Adrenal gland (tissue), 12 donors: ENCODE data around the gene ADGRF4. TPM values are rescaled to one million over a fixed set of nuclear protein-coding genes. Genes with fewer than 3 reads are reported as not detected.

Experiments used
- DNase-seq, 7 donors: peaks; one replicate each; pipeline ENCODE4 v3.0.0-alpha.2; 2019 to 2020
- H3K27ac ChIP-seq, 5 donors: fragments of 200-600 bp; sonication (generic) in 4 of 5; 1 replicate in 3 of 5; 2 replicates in 2 of 5; pipeline versions ENCODE4 v1.5.1 to v1.8.0; 2016 to 2020; ENCODE audit warnings: mild to moderate bottlenecking in 1 of 5
- H3K27me3 ChIP-seq: fragments of 200-600 bp; 2 replicates; pipeline ENCODE4 v1.8.0; 2021
- H3K36me3 ChIP-seq, 2 donors: fragments of 200-600 bp; replicated peaks in 1 of 2; 1 replicate in 1 of 2; 2 replicates in 1 of 2; pipeline versions ENCODE4 v1.5.1 to v1.8.0; 2018 to 2022
- H3K4me1 ChIP-seq, 2 donors: fragments of 200-600 bp; replicated peaks in 1 of 2; 1 replicate in 1 of 2; 2 replicates in 1 of 2; pipeline versions ENCODE4 v1.5.1 to v1.8.0; 2018 to 2021
- H3K4me3 ChIP-seq, 4 donors: fragments of 200-600 bp; sonication (generic) in 3 of 4; one replicate each; pipeline ENCODE4 v1.5.1; 2016 to 2018
- H3K9me3 ChIP-seq, 3 donors: fragments of 200-600 bp; sonication (generic) in 1 of 3; replicated peaks in 1 of 3; 1 replicate in 2 of 3; 2 replicates in 1 of 3; pipeline versions ENCODE4 v1.5.1 to v1.8.0; 2016 to 2021
- POLR2A ChIP-seq, 2 donors: fragments of 450-650 bp; IDR thresholded peaks; one replicate each; pipeline ENCODE4 v1.6.1; 2017; ENCODE audit warnings: antibody characterized with exemption in 2 of 2, mild to moderate bottlenecking in 2 of 2, moderate library complexity in 1 of 2
- WGBS, 4 donors: extraction: QIAGEN DNeasy Blood & Tissue Kit in 2 of 4; methylation state at CpG; one replicate each; pipeline versions ENCODE4 v1.1.5 to v1.1.7; 2013 to 2017; 5-methylcytosine and 5-hydroxymethylcytosine counted together
- intact Hi-C, 2 donors: fragments of 100-400 bp; cut with DNase I; formaldehyde crosslinking; loops; one replicate each; pipeline versions ENCODE4 v1.14.1 to v1.15.0; 2022 to 2023
- polyA plus RNA-seq, 3 donors: library from polyadenylated mRNA; stranded (reverse); fragments of 200-250 nt in 2 of 3; fragments of 350-450 nt in 1 of 3; fragmentation: Illumina TruSeq in 1 of 3; extraction: RNeasy Lipid Tissue Mini Kit (QIAGEN cat#74804) in 1 of 3; gene quantifications; one replicate each; pipeline ENCODE4 v1.2.3, GENCODE V29; 2013 to 2014
- total RNA-seq, 9 donors: library from RNA; depleted of rRNA in 4 of 9; stranded (reverse); fragments of >200 nt in 4 of 9; fragments of 120-200 nt in 1 of 9; fragmentation: NEBNext Ultra II Directional in 1 of 9; extraction: Animal tissue kit (Norgen Biotek cat#: 25700) in 1 of 9; gene quantifications; one replicate each; pipeline versions ENCODE4 v1.1.0 to v1.2.4, GENCODE V29; 2013 to 2023
- TF ChIP-seq, protein P1 (sequence below), 6 experiments: fragments of 450-650 bp in 4 of 6; fragments of 200-600 bp in 2 of 6; sonication (generic) in 1 of 6; IDR thresholded peaks; 1 replicate in 5 of 6; 2 replicates in 1 of 6; pipeline versions ENCODE4 v1.5.1 to v1.8.0; 2016 to 2021; ENCODE audit warnings: antibody characterized with exemption in 6 of 6, mild to moderate bottlenecking in 2 of 6, moderate library complexity in 1 of 6
- donor health status: healthy with polysubstance abuse.
- donor health status: Bipolar disorder and iron deficiency.
- donor health status: DM: yes; HTN: yes; CAD: no.
- donor health status: DM: no; HTN: no; CAD: no.
- donor health status: DM: no; HTN: no; CAD: no.
- donor health status: DM: yes; HTN: yes; CAD: no.

The ADGRF4 gene
- total and polyA plus RNA-seq, 12 donors: 0.26 to 8.2 (median 0.72) TPM; not detected in 1

DNA sequence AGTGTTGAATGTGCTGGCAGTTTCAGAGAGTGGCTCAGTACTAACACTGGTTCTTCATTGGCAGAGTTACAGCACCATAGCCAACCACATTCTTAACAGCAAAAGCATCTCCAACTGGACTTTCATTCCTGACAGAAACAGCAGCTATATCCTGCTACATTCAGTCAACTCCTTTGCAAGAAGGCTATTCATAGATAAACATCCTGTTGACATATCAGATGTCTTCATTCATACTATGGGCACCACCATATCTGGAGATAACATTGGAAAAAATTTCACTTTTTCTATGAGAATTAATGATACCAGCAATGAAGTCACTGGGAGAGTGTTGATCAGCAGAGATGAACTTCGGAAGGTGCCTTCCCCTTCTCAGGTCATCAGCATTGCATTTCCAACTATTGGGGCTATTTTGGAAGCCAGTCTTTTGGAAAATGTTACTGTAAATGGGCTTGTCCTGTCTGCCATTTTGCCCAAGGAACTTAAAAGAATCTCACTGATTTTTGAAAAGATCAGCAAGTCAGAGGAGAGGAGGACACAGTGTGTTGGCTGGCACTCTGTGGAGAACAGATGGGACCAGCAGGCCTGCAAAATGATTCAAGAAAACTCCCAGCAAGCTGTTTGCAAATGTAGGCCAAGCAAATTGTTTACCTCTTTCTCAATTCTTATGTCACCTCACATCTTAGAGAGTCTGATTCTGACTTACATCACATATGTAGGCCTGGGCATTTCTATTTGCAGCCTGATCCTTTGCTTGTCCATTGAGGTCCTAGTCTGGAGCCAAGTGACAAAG lies 17.0 kb upstream of the ADGRF4 start:
- DNase-seq: no peak
- TF ChIP-seq, protein P1, sequence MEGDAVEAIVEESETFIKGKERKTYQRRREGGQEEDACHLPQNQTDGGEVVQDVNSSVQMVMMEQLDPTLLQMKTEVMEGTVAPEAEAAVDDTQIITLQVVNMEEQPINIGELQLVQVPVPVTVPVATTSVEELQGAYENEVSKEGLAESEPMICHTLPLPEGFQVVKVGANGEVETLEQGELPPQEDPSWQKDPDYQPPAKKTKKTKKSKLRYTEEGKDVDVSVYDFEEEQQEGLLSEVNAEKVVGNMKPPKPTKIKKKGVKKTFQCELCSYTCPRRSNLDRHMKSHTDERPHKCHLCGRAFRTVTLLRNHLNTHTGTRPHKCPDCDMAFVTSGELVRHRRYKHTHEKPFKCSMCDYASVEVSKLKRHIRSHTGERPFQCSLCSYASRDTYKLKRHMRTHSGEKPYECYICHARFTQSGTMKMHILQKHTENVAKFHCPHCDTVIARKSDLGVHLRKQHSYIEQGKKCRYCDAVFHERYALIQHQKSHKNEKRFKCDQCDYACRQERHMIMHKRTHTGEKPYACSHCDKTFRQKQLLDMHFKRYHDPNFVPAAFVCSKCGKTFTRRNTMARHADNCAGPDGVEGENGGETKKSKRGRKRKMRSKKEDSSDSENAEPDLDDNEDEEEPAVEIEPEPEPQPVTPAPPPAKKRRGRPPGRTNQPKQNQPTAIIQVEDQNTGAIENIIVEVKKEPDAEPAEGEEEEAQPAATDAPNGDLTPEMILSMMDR (IDR thresholded peaks at IDR 0.05): no peak
- no peak for TF ChIP-seq POLR2A (IDR thresholded peaks at IDR 0.05)
- intact Hi-C loops: no loop called here
- no peaks in the 10 kb centered on the region for H3K27me3 ChIP-seq
- H3K9me3 ChIP-seq: no peaks in the 10 kb centered on the region
- no peaks in the 10 kb centered on the region for H3K36me3 ChIP-seq
- no peaks in the 10 kb centered on the region for H3K4me1 ChIP-seq
- no peak overlapping the region for H3K4me3 ChIP-seq
- H3K27ac ChIP-seq: no peak overlapping the region
- WGBS, 4 donors: 58 to 87% (median 71%) methylated on average over 1 of the region's 1 CpG

DNA sequence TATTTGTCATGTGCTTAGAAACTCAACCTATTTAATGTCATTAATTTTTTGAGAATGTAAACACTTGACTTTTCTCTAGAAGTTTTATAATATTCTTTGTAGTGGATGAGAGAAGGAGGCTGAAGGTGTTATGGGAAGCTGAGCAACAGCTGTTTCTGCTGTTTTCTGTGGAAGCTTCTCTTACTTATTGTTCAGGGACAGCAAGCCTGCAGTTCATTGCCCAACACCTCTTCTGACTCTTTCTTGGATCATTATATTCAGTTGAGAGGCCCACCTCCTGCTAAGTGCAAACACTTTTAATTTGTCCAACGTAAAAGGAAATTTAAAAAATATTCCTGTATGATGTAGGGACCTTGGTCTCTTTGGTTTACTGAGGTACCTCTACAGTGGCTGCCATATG lies 12.0 kb upstream of the ADGRF4 start:
- H3K27me3 ChIP-seq: no peaks in the 10 kb centered on the region
- whole genome bisulfite sequencing, 4 donors: 71 to 94% (median 79%) methylated on average over 1 of the region's 1 CpG

DNA sequence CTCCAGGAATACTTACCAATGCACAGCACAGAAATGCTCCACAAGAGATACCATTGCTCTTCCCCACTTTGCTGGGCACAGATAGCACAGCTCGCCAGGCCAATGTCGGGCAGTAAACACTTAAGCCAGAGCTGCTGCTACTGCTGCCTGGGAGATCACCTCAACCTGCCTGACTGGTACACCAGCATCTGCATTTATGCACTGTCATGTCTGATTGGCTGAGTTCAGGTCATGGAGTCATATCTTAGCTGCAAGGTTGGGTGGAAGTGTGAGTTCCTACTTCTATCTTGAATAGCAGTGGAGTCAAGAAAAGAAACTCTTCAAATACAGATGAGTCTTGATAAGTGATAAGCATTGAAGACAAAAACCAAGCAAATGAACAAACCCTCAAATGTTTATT lies 10.9 kb upstream of the ADGRF4 start:
- Histone ChIP-seq H3K9me3 (no peaks in the 10 kb centered on the region), H3K4me3 (no peak overlapping the region), H3K27ac (no peak overlapping the region), H3K36me3 (no peaks in the 10 kb centered on the region), H3K4me1 (no peaks in the 10 kb centered on the region), H3K27me3 (no peaks in the 10 kb centered on the region)
- no peak for DNase-seq
- intact Hi-C loops: no loop called here
- TF ChIP-seq, protein P1 (IDR thresholded peaks at IDR 0.05): no peak
- no peak for TF ChIP-seq POLR2A (IDR thresholded peaks at IDR 0.05)
- WGBS, 4 donors: 92 to 100% (median 98%) methylated on average over 2 of the region's 2 CpGs

More for the DNA sequence above, 12.0 kb upstream of the ADGRF4 start:
- Histone ChIP-seq H3K4me1 (no peaks in the 10 kb centered on the region), H3K4me3 (no peak overlapping the region), H3K9me3 (no peaks in the 10 kb centered on the region), H3K27ac (no peak overlapping the region), H3K36me3 (no peaks in the 10 kb centered on the region)
- TF ChIP-seq, protein P1 (IDR thresholded peaks at IDR 0.05): no peak
- intact Hi-C loops: no loop called here
- DNase-seq: no peak

DNA sequence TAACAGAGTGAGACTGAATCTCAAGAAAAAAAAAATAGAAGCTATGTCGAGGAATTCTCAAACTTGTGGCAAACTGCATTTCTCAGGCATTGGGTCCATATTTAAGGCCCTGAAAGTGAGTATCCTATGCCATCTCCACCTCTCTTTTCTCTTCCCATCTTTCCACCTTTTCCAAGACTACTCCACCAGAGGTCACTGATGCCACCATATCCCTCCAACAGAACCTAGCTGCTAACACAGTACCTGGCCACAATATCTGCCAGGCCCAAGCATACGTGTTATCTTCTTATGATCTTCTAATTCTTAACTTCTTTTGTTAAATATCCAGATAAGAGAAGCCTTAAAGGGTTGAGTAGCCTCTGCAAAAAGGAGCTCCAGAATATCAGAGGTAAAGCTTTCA lies 8.2 kb upstream of the ADGRF4 start:
- TF ChIP-seq, protein P1 (IDR thresholded peaks at IDR 0.05): no peak
- TF ChIP-seq POLR2A (IDR thresholded peaks at IDR 0.05): no peak
- Histone ChIP-seq H3K4me1 (no peaks in the 10 kb centered on the region), H3K27me3 (no peaks in the 10 kb centered on the region), H3K9me3 (no peaks in the 10 kb centered on the region), H3K4me3 (no peak overlapping the region), H3K27ac (no peak overlapping the region), H3K36me3 (no peaks in the 10 kb centered on the region)
- intact Hi-C loops: no loop called here
- no peak for DNase-seq
- whole genome bisulfite sequencing, 4 donors: 68 to 89% (median 79%) methylated on average over 2 of the region's 2 CpGs
